ENCODE data around the gene RRM1. TPM values are rescaled to one million over a fixed set of nuclear protein-coding genes. Genes with fewer than 3 reads are reported as not detected.

The RRM1 gene
- total and polyA plus RNA-seq, 10 of the 15 experiments (the other 5 are each of a cell fraction or from before 2014, with no cell fraction given), result 94.0 to 255 (median 148) TPM

GRCh38 chr11:4065601-4066377, 28.8 kb upstream of the RRM1 start:
- TF ChIP-seq LARP7 (IDR thresholded peaks at IDR 0.05) (no peak), ZNF217 (IDR thresholded peaks at IDR 0.05) (no peak), ZSCAN29 (IDR thresholded peaks at IDR 0.05) (no peak), SIN3A (IDR thresholded peaks at IDR 0.05; ENCODE audit: low read depth, low read length) (no peak), GATAD2B (conservative IDR thresholded peaks at IDR 0.05; ENCODE audit: low read depth) (no peak), SREBF2 (IDR thresholded peaks at IDR 0.05; ENCODE audit: low read length) (no peak), HDAC6 (IDR thresholded peaks at IDR 0.05; ENCODE audit: unreplicated experiment) (no peak)
- FAIRE-seq, result no peak
- intact Hi-C loops (cut with micrococcal nuclease; ENCODE audit: unreplicated experiment), result no loop called here

More at GRCh38 chr11:4065601-4066377, 28.8 kb upstream of the RRM1 start:
- ChIA-PET POLR2A (interaction anchor here (2.1 kb wide), 1 partner anchor 211 kb away, joined by 8 read pairs; the partner anchor contains the start of gene STIM1), RAD21 (ENCODE audit: unreplicated experiment) (interaction anchor here (1.2 to 20.6 kb wide), 3 partner anchors 139 to 224 kb away, joined by 4 to 605 read pairs (median 6); partner anchors contain the start of genes RHOG and STIM1), CTCF (interaction anchor here (0.6 to 13.4 kb wide), 6 partner anchors 43 to 217 kb away, joined by 3 to 979 read pairs (median 4); partner anchors contain the start of genes RHOG and STIM1), SMC1A (ENCODE audit: uncharacterized antibody, unreplicated experiment) (interaction anchor here (0.7 to 21.1 kb wide), 12 partner anchors 10 to 331 kb away, joined by 3 to 805 read pairs (median 4); partner anchors contain the start of genes RHOG and STIM1)
- Histone ChIP-seq H3K4me2 (ENCODE audit: control insufficient read depth, insufficient read depth) (no peak overlapping the region), H3K9me3 (replicated peaks; ENCODE audit: control insufficient read depth, insufficient read depth, low read length) (no peaks in the 10 kb centered on the region), H3K9ac (ENCODE audit: control insufficient read depth, insufficient read depth, low read length) (no peak overlapping the region), H3K36me3 (ENCODE audit: control insufficient read depth in 2 of 2, insufficient read depth in 2 of 2, low read length in 1 of 2) (peaks cover 4 to 6% of the 10 kb centered on the region in 2 experiments; a peak in 2 of 4 replicates), H2AFZ (ENCODE audit: control insufficient read depth, low read depth, low read length) (no peak overlapping the region), H3K4me1 (ENCODE audit: control insufficient read depth, insufficient read depth, low read length) (peaks cover 6% of the 10 kb centered on the region; the same call in 1 of the 2 replicates), H3K27me3 (replicated peaks in 1 of 2; ENCODE audit: control insufficient read depth in 2 of 2, insufficient read depth in 2 of 2, low read length in 1 of 2) (no peaks in the 10 kb centered on the region), H3K4me3 (no peak overlapping the region), H3K79me2 (ENCODE audit: control insufficient read depth, insufficient read depth, low read length) (no peaks in the 10 kb centered on the region), H3K27ac (ENCODE audit: control insufficient read depth, insufficient read depth) (no peak overlapping the region), H4K20me1 (ENCODE audit: control insufficient read depth, insufficient read depth) (no peaks in the 10 kb centered on the region)
- in situ Hi-C loops (cut with MboI), result loop anchor here (5.0 kb wide), 1 partner anchor 218 kb away; no protein-coding TSS in a partner anchor
- ATAC-seq (no peak), DNase-seq (ENCODE audit: low read depth, low spot score) (no peak)
- 96% methylated on average over 2 of the region's 2 CpGs for WGBS (ENCODE audit: insufficient coverage, insufficient replicate concordance, low lambda C conversion rate, missing lambda C conversion rate)
- no TSS peak for BruUV-seq (replicated peaks)
